Endothelial cell of umbilical vein (primary cell): Measurements from ENCODE around the gene SLC34A1.

Experiments
- EZH2 ChIP-seq: IDR thresholded peaks from 2 replicates; pipeline ENCODE4 v1.6.1; 2012; ENCODE audit warnings: borderline replicate concordance, low read depth, mild to moderate bottlenecking, moderate library complexity, low read length, inconsistent platforms; ENCODE audit not compliant: severe bottlenecking
- JUN ChIP-seq: IDR thresholded peaks from 2 replicates; pipeline ENCODE4 v1.6.1; 2011; ENCODE audit warnings: borderline replicate concordance, low read depth; ENCODE audit not compliant: insufficient read length, insufficient read depth
- POLR2A ChIP-seq: IDR thresholded peaks from 2 replicates; pipeline ENCODE4 v1.6.1; 2012; ENCODE audit warnings: low read depth, mild to moderate bottlenecking, control low read depth, low read length
- POLR2AphosphoS5 ChIP-seq: IDR thresholded peaks from 2 replicates; pipeline ENCODE4 v1.6.1; 2012; ENCODE audit warnings: low read depth, mild to moderate bottlenecking, control low read depth, low read length, moderate library complexity; ENCODE audit not compliant: insufficient read depth
- TF ChIP-seq, protein P1 (sequence below), 2 donors: IDR thresholded peaks; 1 replicate in 1 of 2; 2 replicates in 1 of 2; pipeline ENCODE4 v1.5.1; 2011; ENCODE audit warnings: low read length in 2 of 2, mild to moderate bottlenecking in 2 of 2, moderate library complexity in 2 of 2, control low read depth in 1 of 2, inconsistent platforms in 1 of 2, low read depth in 1 of 2; ENCODE audit not compliant: insufficient read depth in 1 of 2; ENCODE audit errors: extremely low read depth in 1 of 2

DNA sequence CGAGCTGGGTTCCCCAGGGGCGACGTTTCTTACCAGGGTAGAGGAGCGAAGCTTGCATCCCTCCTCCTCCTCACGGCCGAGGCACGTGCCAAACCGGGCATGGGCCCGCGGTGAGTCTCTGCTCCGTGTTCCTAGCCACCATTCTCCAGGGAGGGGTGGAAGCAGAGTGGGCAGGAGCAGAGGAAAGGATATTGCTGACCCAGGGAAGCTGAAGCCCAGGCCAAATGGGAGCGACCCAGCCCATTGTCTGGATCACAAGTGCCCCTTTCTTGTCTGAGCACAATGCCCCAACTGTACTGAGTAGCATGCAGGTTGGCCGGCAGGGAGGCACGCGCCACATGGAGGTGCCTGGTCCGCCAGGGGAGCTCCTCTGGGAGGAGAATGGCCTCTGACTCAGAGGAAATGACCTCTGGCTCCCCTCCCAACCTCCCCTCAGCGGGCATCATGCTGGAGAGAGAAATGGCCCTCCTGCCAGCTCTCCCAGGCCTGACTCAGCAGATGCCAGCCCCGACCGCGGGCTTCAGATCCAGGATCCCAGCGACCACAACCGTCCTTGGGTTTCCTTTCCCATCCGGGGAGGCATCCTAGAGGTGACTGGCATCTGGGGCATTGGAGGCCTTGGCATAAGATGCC is 63.5 kb downstream of the SLC34A1 start:
- TF ChIP-seq, protein P1, sequence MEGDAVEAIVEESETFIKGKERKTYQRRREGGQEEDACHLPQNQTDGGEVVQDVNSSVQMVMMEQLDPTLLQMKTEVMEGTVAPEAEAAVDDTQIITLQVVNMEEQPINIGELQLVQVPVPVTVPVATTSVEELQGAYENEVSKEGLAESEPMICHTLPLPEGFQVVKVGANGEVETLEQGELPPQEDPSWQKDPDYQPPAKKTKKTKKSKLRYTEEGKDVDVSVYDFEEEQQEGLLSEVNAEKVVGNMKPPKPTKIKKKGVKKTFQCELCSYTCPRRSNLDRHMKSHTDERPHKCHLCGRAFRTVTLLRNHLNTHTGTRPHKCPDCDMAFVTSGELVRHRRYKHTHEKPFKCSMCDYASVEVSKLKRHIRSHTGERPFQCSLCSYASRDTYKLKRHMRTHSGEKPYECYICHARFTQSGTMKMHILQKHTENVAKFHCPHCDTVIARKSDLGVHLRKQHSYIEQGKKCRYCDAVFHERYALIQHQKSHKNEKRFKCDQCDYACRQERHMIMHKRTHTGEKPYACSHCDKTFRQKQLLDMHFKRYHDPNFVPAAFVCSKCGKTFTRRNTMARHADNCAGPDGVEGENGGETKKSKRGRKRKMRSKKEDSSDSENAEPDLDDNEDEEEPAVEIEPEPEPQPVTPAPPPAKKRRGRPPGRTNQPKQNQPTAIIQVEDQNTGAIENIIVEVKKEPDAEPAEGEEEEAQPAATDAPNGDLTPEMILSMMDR (IDR thresholded peaks at IDR 0.05; ENCODE audit: extremely low read depth in 1 of 2, insufficient read depth in 1 of 2, low read depth in 1 of 2, low read length in 2 of 2): peak in 1 of 2 donors; percentile 16
- TF ChIP-seq POLR2A: peak; percentile 44
- peak; percentile 72 for TF ChIP-seq POLR2AphosphoS5
- TF ChIP-seq EZH2: no peak
- TF ChIP-seq JUN: no peak
